NT2/D1 (cell line): ENCODE results near the gene SERPINF2.
"Not testable (repeated sequence)": the region's sequence is repeated elsewhere in the genome, so short reads cannot be mapped to it uniquely, and the experiment has no call there.

Experiments used
- DNase-seq: peaks from one replicate; pipeline ENCODE4 v3.0.0-alpha.2; 2011; ENCODE audit warnings: low read depth, low spot score
- H3K27me3 ChIP-seq: 2 replicates; pipeline ENCODE4 v1.6.0; 2011; ENCODE audit warnings: mild to moderate bottlenecking; ENCODE audit not compliant: insufficient read length, insufficient read depth
- H3K36me3 ChIP-seq: 2 replicates; pipeline ENCODE4 v1.6.1; 2011; ENCODE audit warnings: mild to moderate bottlenecking, low read length, mixed read lengths; ENCODE audit not compliant: insufficient read depth, insufficient read length
- H3K4me1 ChIP-seq: 2 replicates; pipeline ENCODE4 v1.5.1; 2011; ENCODE audit not compliant: insufficient read depth, insufficient read length
- H3K4me3 ChIP-seq: 2 replicates; pipeline ENCODE4 v1.5.1; 2011; ENCODE audit warnings: low read depth; ENCODE audit not compliant: insufficient read length
- H3K9ac ChIP-seq: 2 replicates; pipeline ENCODE4 v1.6.0; 2011; ENCODE audit warnings: low read depth; ENCODE audit not compliant: insufficient read length
- H3K9me3 ChIP-seq: 2 replicates; pipeline ENCODE4 v1.5.1; 2011; ENCODE audit warnings: mild to moderate bottlenecking, low read length; ENCODE audit not compliant: insufficient read depth
- SUZ12 ChIP-seq: IDR thresholded peaks from 2 replicates; pipeline ENCODE4 v1.6.1; 2011; ENCODE audit not compliant: insufficient read length, insufficient read depth; ENCODE audit errors: extremely low read depth
- YY1 ChIP-seq: IDR thresholded peaks from 2 replicates; pipeline ENCODE4 v1.6.1; 2011; ENCODE audit not compliant: insufficient read length, insufficient read depth
- ZNF274 ChIP-seq: IDR thresholded peaks from 2 replicates; pipeline ENCODE4 v1.6.1; 2011; ENCODE audit warnings: mild to moderate bottlenecking, low read depth, low read length

The SERPINF2 gene

GRCh38 chr17:1742371-1743087 lies at the start of gene SERPINF2:
Gene SERPINF2, plus strand, starts transcription at chr17:1742871. Its CDS starts 2,125 bp downstream, at chr17:1744996.
- DNase-seq: no peak
- Histone ChIP-seq H3K9me3 (peaks cover 54% of the 10 kb centered on the region; the same call in 1 of the 2 replicates), H3K27me3 (no peaks in the 10 kb centered on the region), H3K9ac (no peak within 1 kb of the TSS), H3K36me3 (peaks cover 5% of the 10 kb centered on the region), H3K4me1 (no peaks in the 10 kb centered on the region), H3K4me3 (no peak within 1 kb of the TSS)
- TF ChIP-seq YY1 (no peak), ZNF274 (no peak), SUZ12 (no peak)

GRCh38 chr17:1693339-1693738 lies 49.3 kb upstream of the SERPINF2 start:
- H3K4me3 ChIP-seq: no peak overlapping the region

GRCh38 chr17:1695365-1695764 lies 47.3 kb upstream of the SERPINF2 start:
- no peak for TF ChIP-seq YY1
- no peak for TF ChIP-seq ZNF274
- no peak for TF ChIP-seq SUZ12
- Histone ChIP-seq H3K27me3 (no peaks in the 10 kb centered on the region), H3K9me3 (no peaks in the 10 kb centered on the region; the same call in 1 of the 2 replicates), H3K4me1 (no peaks in the 10 kb centered on the region), H3K9ac (no peak overlapping the region), H3K4me3 (no peak overlapping the region), H3K36me3 (no peaks in the 10 kb centered on the region)
- DNase-seq: no peak

More at GRCh38 chr17:1693339-1693738, 49.3 kb upstream of the SERPINF2 start:
- no peaks in the 10 kb centered on the region for H3K27me3 ChIP-seq
- no peak for DNase-seq
- no peaks in the 10 kb centered on the region for H3K36me3 ChIP-seq
- no peak overlapping the region for H3K9ac ChIP-seq
- no peak for TF ChIP-seq ZNF274
- no peak for TF ChIP-seq YY1
- TF ChIP-seq SUZ12: no peak
- no peaks in the 10 kb centered on the region; the same call in 1 of the 2 replicates for H3K9me3 ChIP-seq
- no peaks in the 10 kb centered on the region for H3K4me1 ChIP-seq

- Histone ChIP-seq H3K9ac (no peak overlapping the region), H3K4me1 (no peaks in the 10 kb centered on the region), H3K36me3 (no peaks in the 10 kb centered on the region), H3K27me3 (no peaks in the 10 kb centered on the region), H3K4me3 (no peak overlapping the region), H3K9me3 (no peaks in the 10 kb centered on the region)
- DNase-seq: no peak
- TF ChIP-seq YY1 (no peak), SUZ12 (no peak), ZNF274 (no peak)
Observed at GRCh38 chr17:1697681-1698080, 45.0 kb upstream of the SERPINF2 start.

GRCh38 chr17:1699891-1700290 lies 42.8 kb upstream of the SERPINF2 start:
- not testable (repeated sequence) for H3K4me3 ChIP-seq, H3K9me3 ChIP-seq, H3K36me3 ChIP-seq, H3K4me1 ChIP-seq, H3K9ac ChIP-seq, DNase-seq, H3K27me3 ChIP-seq

- no peak overlapping the region for H3K9ac ChIP-seq
- H3K4me3 ChIP-seq: no peak overlapping the region
- no peaks in the 10 kb centered on the region for H3K27me3 ChIP-seq
- DNase-seq: no peak
- no peaks in the 10 kb centered on the region for H3K36me3 ChIP-seq
- TF ChIP-seq YY1: no peak
- TF ChIP-seq SUZ12: no peak
- no peak for TF ChIP-seq ZNF274
- no peaks in the 10 kb centered on the region for H3K9me3 ChIP-seq
- H3K4me1 ChIP-seq: no peaks in the 10 kb centered on the region
Observed at GRCh38 chr17:1703063-1703462, 39.6 kb upstream of the SERPINF2 start.

GRCh38 chr17:1705004-1705403 lies 37.7 kb upstream of the SERPINF2 start:
- Histone ChIP-seq H3K36me3 (no peaks in the 10 kb centered on the region), H3K9me3 (no peaks in the 10 kb centered on the region), H3K4me3 (no peak overlapping the region), H3K4me1 (no peaks in the 10 kb centered on the region), H3K9ac (no peak overlapping the region), H3K27me3 (peaks cover 2% of the 10 kb centered on the region)
- no peak for TF ChIP-seq YY1
- TF ChIP-seq ZNF274: no peak
- no peak for TF ChIP-seq SUZ12
- no peak for DNase-seq
